ENCODE measurements around the gene SPOCK1. TPM values are rescaled to one million over a fixed set of nuclear protein-coding genes. Genes with fewer than 3 reads are reported as not detected.
"Not testable (repeated sequence)": the region's sequence is repeated elsewhere in the genome, so short reads cannot be mapped to it uniquely, and the experiment has no call there.

SPOCK1 gene
- polyA plus RNA-seq, 1 donor = 6.3 TPM

GRCh38 chr5:137401946-137402345, 97.2 kb downstream of the SPOCK1 start:
- no peak overlapping the region for H3K27ac ChIP-seq (ENCODE audit: low read length)
- H3K36me3 ChIP-seq (ENCODE audit: control insufficient read depth, insufficient read depth, low read length) = no peaks in the 10 kb centered on the region
- no peak overlapping the region for H3K4me3 ChIP-seq (ENCODE audit: low read length)
- no peaks in the 10 kb centered on the region for H3K9me3 ChIP-seq (ENCODE audit: control insufficient read depth, low read depth, low read length)
- H3K4me1 ChIP-seq (ENCODE audit: control insufficient read depth, insufficient read depth, low read length) = no peaks in the 10 kb centered on the region
- peaks cover 9% of the 10 kb centered on the region for H3K27me3 ChIP-seq (ENCODE audit: control insufficient read depth, insufficient read depth, low read length)
- no CpG with 5 or more reads among the region's 2 CpGs for WGBS (ENCODE audit: insufficient coverage, low lambda C conversion rate)
- no peak for DNase-seq

- H3K4me3 ChIP-seq (ENCODE audit: low read length) = no peak overlapping the region
- H3K27ac ChIP-seq (ENCODE audit: low read length) = no peak overlapping the region
- H3K9me3 ChIP-seq (ENCODE audit: control insufficient read depth, low read depth, low read length) = no peaks in the 10 kb centered on the region
- peaks cover 14% of the 10 kb centered on the region for H3K27me3 ChIP-seq (ENCODE audit: control insufficient read depth, insufficient read depth, low read length)
- H3K36me3 ChIP-seq (ENCODE audit: control insufficient read depth, insufficient read depth, low read length) = no peaks in the 10 kb centered on the region
- DNase-seq = no peak
- no peaks in the 10 kb centered on the region for H3K4me1 ChIP-seq (ENCODE audit: control insufficient read depth, insufficient read depth, low read length)
- WGBS (ENCODE audit: insufficient coverage, low lambda C conversion rate) = 100% methylated on average over 1 of the region's 5 CpGs
Observed at GRCh38 chr5:137400571-137400970, 98.6 kb downstream of the SPOCK1 start.

GRCh38 chr5:137399911-137400310, 99.2 kb downstream of the SPOCK1 start:
- Histone ChIP-seq H3K27ac (ENCODE audit: low read length) (no peak overlapping the region), H3K9me3 (ENCODE audit: control insufficient read depth, low read depth, low read length) (no peaks in the 10 kb centered on the region), H3K4me3 (ENCODE audit: low read length) (no peak overlapping the region), H3K4me1 (ENCODE audit: control insufficient read depth, insufficient read depth, low read length) (no peaks in the 10 kb centered on the region), H3K36me3 (ENCODE audit: control insufficient read depth, insufficient read depth, low read length) (no peaks in the 10 kb centered on the region), H3K27me3 (ENCODE audit: control insufficient read depth, insufficient read depth, low read length) (peaks cover 17% of the 10 kb centered on the region)
- no peak for DNase-seq
- WGBS (ENCODE audit: insufficient coverage, low lambda C conversion rate) = no CpG with 5 or more reads among the region's 3 CpGs

- Histone ChIP-seq H3K27ac (ENCODE audit: low read length) (no peak overlapping the region), H3K36me3 (ENCODE audit: control insufficient read depth, insufficient read depth, low read length) (no peaks in the 10 kb centered on the region), H3K4me3 (ENCODE audit: low read length) (no peak overlapping the region), H3K4me1 (ENCODE audit: control insufficient read depth, insufficient read depth, low read length) (no peaks in the 10 kb centered on the region), H3K27me3 (ENCODE audit: control insufficient read depth, insufficient read depth, low read length) (peaks cover 14% of the 10 kb centered on the region), H3K9me3 (ENCODE audit: control insufficient read depth, low read depth, low read length) (no peaks in the 10 kb centered on the region)
- WGBS (ENCODE audit: insufficient coverage, low lambda C conversion rate) = no CpG with 5 or more reads among the region's 3 CpGs
- DNase-seq = no peak
Observed at GRCh38 chr5:137398751-137399150, 100.4 kb downstream of the SPOCK1 start.

- H3K4me1 ChIP-seq (ENCODE audit: control insufficient read depth, insufficient read depth, low read length) = no peaks in the 10 kb centered on the region
- DNase-seq = no peak
- no peak overlapping the region for H3K27ac ChIP-seq (ENCODE audit: low read length)
- no peak overlapping the region for H3K4me3 ChIP-seq (ENCODE audit: low read length)
- H3K9me3 ChIP-seq (ENCODE audit: control insufficient read depth, low read depth, low read length) = no peaks in the 10 kb centered on the region
- peaks cover 13% of the 10 kb centered on the region for H3K27me3 ChIP-seq (ENCODE audit: control insufficient read depth, insufficient read depth, low read length)
- whole genome bisulfite sequencing (ENCODE audit: insufficient coverage, low lambda C conversion rate) = 0% methylated on average over 1 of the region's 2 CpGs
- H3K36me3 ChIP-seq (ENCODE audit: control insufficient read depth, insufficient read depth, low read length) = no peaks in the 10 kb centered on the region
Observed at GRCh38 chr5:137398154-137398553, 101.0 kb downstream of the SPOCK1 start.

GRCh38 chr5:137395011-137395755, 103.9 kb downstream of the SPOCK1 start:
- Histone ChIP-seq H3K4me1 (ENCODE audit: control insufficient read depth, insufficient read depth, low read length) (no peaks in the 10 kb centered on the region), H3K36me3 (ENCODE audit: control insufficient read depth, insufficient read depth, low read length) (no peaks in the 10 kb centered on the region), H3K27me3 (ENCODE audit: control insufficient read depth, insufficient read depth, low read length) (peaks cover 16% of the 10 kb centered on the region), H3K9me3 (ENCODE audit: control insufficient read depth, low read depth, low read length) (no peaks in the 10 kb centered on the region), H3K27ac (ENCODE audit: low read length) (no peak overlapping the region), H3K4me3 (ENCODE audit: low read length) (no peak overlapping the region)
- no peak for DNase-seq
- WGBS (ENCODE audit: insufficient coverage, low lambda C conversion rate) = 80% methylated on average over 1 of the region's 4 CpGs

- H3K36me3 ChIP-seq (ENCODE audit: control insufficient read depth, insufficient read depth, low read length) = no peaks in the 10 kb centered on the region
- H3K4me1 ChIP-seq (ENCODE audit: control insufficient read depth, insufficient read depth, low read length) = no peaks in the 10 kb centered on the region
- no peak for DNase-seq
- H3K27ac ChIP-seq (ENCODE audit: low read length) = no peak overlapping the region
- H3K4me3 ChIP-seq (ENCODE audit: low read length) = no peak overlapping the region
- WGBS (ENCODE audit: insufficient coverage, low lambda C conversion rate) = no CpG with 5 or more reads among the region's 1 CpG
- peaks cover 20% of the 10 kb centered on the region for H3K27me3 ChIP-seq (ENCODE audit: control insufficient read depth, insufficient read depth, low read length)
- H3K9me3 ChIP-seq (ENCODE audit: control insufficient read depth, low read depth, low read length) = no peaks in the 10 kb centered on the region
Observed at GRCh38 chr5:137394380-137394779, 104.7 kb downstream of the SPOCK1 start.

GRCh38 chr5:137393196-137393993, 105.7 kb downstream of the SPOCK1 start:
- H3K4me1 ChIP-seq (ENCODE audit: control insufficient read depth, insufficient read depth, low read length) = no peaks in the 10 kb centered on the region
- no CpG with 5 or more reads among the region's 1 CpG for WGBS (ENCODE audit: insufficient coverage, low lambda C conversion rate)

GRCh38 chr5:137392261-137392660, 106.9 kb downstream of the SPOCK1 start:
- no peak overlapping the region for H3K27ac ChIP-seq (ENCODE audit: low read length)
- WGBS (ENCODE audit: insufficient coverage, low lambda C conversion rate) = 100% methylated on average over 1 of the region's 4 CpGs
- no peaks in the 10 kb centered on the region for H3K9me3 ChIP-seq (ENCODE audit: control insufficient read depth, low read depth, low read length)
- H3K27me3 ChIP-seq (ENCODE audit: control insufficient read depth, insufficient read depth, low read length) = peaks cover 17% of the 10 kb centered on the region
- no peak for DNase-seq
- no peak overlapping the region for H3K4me3 ChIP-seq (ENCODE audit: low read length)
- H3K4me1 ChIP-seq (ENCODE audit: control insufficient read depth, insufficient read depth, low read length) = no peaks in the 10 kb centered on the region
- H3K36me3 ChIP-seq (ENCODE audit: control insufficient read depth, insufficient read depth, low read length) = no peaks in the 10 kb centered on the region

More at GRCh38 chr5:137393196-137393993, 105.7 kb downstream of the SPOCK1 start:
- Histone ChIP-seq H3K27ac (ENCODE audit: low read length) (no peak overlapping the region), H3K36me3 (ENCODE audit: control insufficient read depth, insufficient read depth, low read length) (no peaks in the 10 kb centered on the region), H3K9me3 (ENCODE audit: control insufficient read depth, low read depth, low read length) (no peaks in the 10 kb centered on the region), H3K4me3 (ENCODE audit: low read length) (no peak overlapping the region), H3K27me3 (ENCODE audit: control insufficient read depth, insufficient read depth, low read length) (peaks cover 17% of the 10 kb centered on the region)
- no peak for DNase-seq

- 100% methylated on average over 2 of the region's 7 CpGs for WGBS (ENCODE audit: insufficient coverage, low lambda C conversion rate)
- H3K4me1 ChIP-seq (ENCODE audit: control insufficient read depth, insufficient read depth, low read length); H3K27ac ChIP-seq (ENCODE audit: low read length); H3K4me3 ChIP-seq (ENCODE audit: low read length); H3K9me3 ChIP-seq (ENCODE audit: control insufficient read depth, low read depth, low read length); DNase-seq; H3K36me3 ChIP-seq (ENCODE audit: control insufficient read depth, insufficient read depth, low read length): not testable (repeated sequence)
- peaks cover 13% of the 10 kb centered on the region for H3K27me3 ChIP-seq (ENCODE audit: control insufficient read depth, insufficient read depth, low read length)
Observed at GRCh38 chr5:137391044-137391443, 108.1 kb downstream of the SPOCK1 start.
